H9 (cell line): ENCODE data around the gene GTPBP6. TPM values are rescaled to one million over a fixed set of nuclear protein-coding genes. Genes with fewer than 3 reads are reported as not detected.

Experiments used
- DNase-seq: peaks from one replicate; pipeline ENCODE4 v3.0.0-alpha.2; 2017
- H2AFZ ChIP-seq: one replicate; pipeline ENCODE4 v1.6.1; 2013; ENCODE audit warnings: mild to moderate bottlenecking, low read length, control low read depth, moderate library complexity
- H2AK5ac ChIP-seq: 2 replicates; pipeline ENCODE4 v1.6.1; 2013; ENCODE audit warnings: low read length, control low read depth, mixed read lengths; ENCODE audit not compliant: insufficient read length
- H2BK120ac ChIP-seq: one replicate; pipeline ENCODE4 v1.6.1; 2013; ENCODE audit warnings: low read depth, mild to moderate bottlenecking, low read length, control low read depth, inconsistent platforms; ENCODE audit not compliant: poor library complexity, severe bottlenecking
- H2BK12ac ChIP-seq: 2 replicates; pipeline ENCODE4 v1.6.1; 2013; ENCODE audit warnings: low read length, control low read depth, mixed read lengths, low read depth; ENCODE audit not compliant: insufficient read length
- H2BK15ac ChIP-seq: 2 replicates; pipeline ENCODE4 v1.6.1; 2013; ENCODE audit warnings: low read depth, low read length, control low read depth
- H2BK20ac ChIP-seq: one replicate; pipeline ENCODE4 v1.6.1; 2013; ENCODE audit warnings: low read depth, mild to moderate bottlenecking, low read length, control low read depth, inconsistent platforms; ENCODE audit not compliant: poor library complexity, severe bottlenecking
- H2BK5ac ChIP-seq: 2 replicates; pipeline ENCODE4 v1.6.1; 2013; ENCODE audit warnings: low read length, control low read depth, mixed read lengths; ENCODE audit not compliant: insufficient read length
- H3K14ac ChIP-seq: 2 replicates; pipeline ENCODE4 v1.6.1; 2013; ENCODE audit warnings: low read length, control low read depth; ENCODE audit not compliant: insufficient read depth
- H3K18ac ChIP-seq: 2 replicates; pipeline ENCODE4 v1.6.1; 2013; ENCODE audit warnings: low read depth, mild to moderate bottlenecking, mixed read lengths, low read length, control low read depth; ENCODE audit not compliant: insufficient read length
- H3K23ac ChIP-seq: 2 replicates; pipeline ENCODE4 v1.6.1; 2013; ENCODE audit warnings: low read length, control low read depth, mixed read lengths, low read depth; ENCODE audit not compliant: insufficient read length
- H3K23me2 ChIP-seq: 2 replicates; pipeline ENCODE4 v1.6.1; 2013; ENCODE audit warnings: low read depth, mild to moderate bottlenecking, mixed read lengths, low read length, control low read depth; ENCODE audit not compliant: insufficient read length, poor library complexity, severe bottlenecking
- H3K27ac ChIP-seq: 2 replicates; pipeline ENCODE4 v1.5.1; 2013; ENCODE audit warnings: low read length, control low read depth, mixed read lengths, low read depth; ENCODE audit not compliant: insufficient read length
- H3K27me3 ChIP-seq: 2 replicates; pipeline ENCODE4 v1.6.1; 2013; ENCODE audit warnings: low read length, control low read depth, inconsistent platforms; ENCODE audit not compliant: insufficient read depth
- H3K4ac ChIP-seq: 2 replicates; pipeline ENCODE4 v1.6.1; 2013; ENCODE audit warnings: low read depth, mild to moderate bottlenecking, control low read depth, inconsistent platforms, low read length, moderate library complexity
- H3K4me1 ChIP-seq: 2 replicates; pipeline ENCODE4 v1.6.1; 2013; ENCODE audit warnings: low read length, control low read depth, inconsistent platforms; ENCODE audit not compliant: insufficient read depth
- H3K4me2 ChIP-seq: 2 replicates; pipeline ENCODE4 v1.6.1; 2013; ENCODE audit warnings: low read length, control low read depth, mixed read lengths; ENCODE audit not compliant: insufficient read length, insufficient read depth
- H3K56ac ChIP-seq: 2 replicates; pipeline ENCODE4 v1.6.1; 2013; ENCODE audit warnings: low read depth, mild to moderate bottlenecking, mixed read lengths, low read length, control low read depth; ENCODE audit not compliant: insufficient read length
- H3K79me1 ChIP-seq: 2 replicates; pipeline ENCODE4 v1.6.1; 2013; ENCODE audit warnings: low read depth, mild to moderate bottlenecking, moderate library complexity, low read length, control low read depth, inconsistent platforms; ENCODE audit not compliant: insufficient read depth, poor library complexity, severe bottlenecking
- H3K79me2 ChIP-seq: 2 replicates; pipeline ENCODE4 v1.6.1; 2013; ENCODE audit warnings: low read length, control low read depth, inconsistent platforms; ENCODE audit not compliant: insufficient read depth
- H3K9ac ChIP-seq: 2 replicates; pipeline ENCODE4 v1.6.1; 2013; ENCODE audit warnings: low read length, control low read depth, mixed read lengths; ENCODE audit not compliant: insufficient read length; ENCODE audit errors: extremely low read depth
- H3K9me3 ChIP-seq: one replicate; pipeline ENCODE4 v1.6.1; 2013; ENCODE audit warnings: low read depth, low read length, inconsistent platforms; ENCODE audit not compliant: control insufficient read depth
- H3T11ph ChIP-seq: one replicate; pipeline ENCODE4 v1.6.1; 2013; ENCODE audit warnings: mild to moderate bottlenecking, low read length, control low read depth, inconsistent platforms
- H4K20me1 ChIP-seq: one replicate; pipeline ENCODE4 v1.6.1; 2013; ENCODE audit not compliant: control insufficient read depth, insufficient read length, insufficient read depth
- H4K5ac ChIP-seq: 2 replicates; pipeline ENCODE4 v1.6.1; 2013; ENCODE audit warnings: low read depth, mild to moderate bottlenecking, mixed read lengths, low read length, control low read depth; ENCODE audit not compliant: insufficient read length
- H4K8ac ChIP-seq: replicated peaks from 2 replicates; pipeline ENCODE4 v1.6.1; 2013; ENCODE audit warnings: low read length, control low read depth, mixed read lengths, low read depth; ENCODE audit not compliant: insufficient read length
- H4K91ac ChIP-seq: 2 replicates; pipeline ENCODE4 v1.6.1; 2013; ENCODE audit warnings: low read depth, mild to moderate bottlenecking, moderate library complexity, mixed read lengths, low read length, control low read depth; ENCODE audit not compliant: insufficient read length
- H3K27ac Mint-ChIP-seq, 3 experiments: 2 replicates in 2 of 3; 3 replicates in 1 of 3; pipeline ENCODE4 v1.8.0; 2020 to 2021; ENCODE audit warnings: mixed read lengths in 3 of 3, mild to moderate bottlenecking in 1 of 3, moderate library complexity in 1 of 3
- H3K27me3 Mint-ChIP-seq: 2 replicates; pipeline ENCODE4 v1.8.0; 2021; ENCODE audit warnings: low read depth, mild to moderate bottlenecking, moderate library complexity, mixed read lengths
- H3K36me3 Mint-ChIP-seq, 3 experiments: 2 replicates in 2 of 3; 3 replicates in 1 of 3; pipeline ENCODE4 v1.8.0; 2020 to 2021; ENCODE audit warnings: low read depth in 3 of 3, mixed read lengths in 3 of 3; ENCODE audit not compliant: insufficient read depth in 1 of 3
- H3K4me1 Mint-ChIP-seq, 2 experiments: 2 replicates each; pipeline ENCODE4 v1.8.0; 2020; ENCODE audit warnings: mixed read lengths in 2 of 2
- H3K4me3 Mint-ChIP-seq, 2 experiments: 2 replicates in 1 of 2; 3 replicates in 1 of 2; pipeline ENCODE4 v1.8.0; 2020 to 2021; ENCODE audit warnings: mild to moderate bottlenecking in 2 of 2, mixed read lengths in 2 of 2, moderate library complexity in 1 of 2
- H3K9me3 Mint-ChIP-seq, 2 experiments: 2 replicates in 1 of 2; 3 replicates in 1 of 2; pipeline ENCODE4 v1.8.0; 2020; ENCODE audit warnings: mild to moderate bottlenecking in 2 of 2, mixed read lengths in 2 of 2, moderate library complexity in 1 of 2
- WGBS: extraction: QIAGEN DNeasy Blood & Tissue Kit; methylation state at CpG from one replicate; pipeline ENCODE4 v1.1.7; 2013; ENCODE audit warnings: missing lambda C conversion rate, low lambda C conversion rate, mixed read lengths; ENCODE audit not compliant: insufficient read length; ENCODE audit errors: extremely low coverage; 5-methylcytosine and 5-hydroxymethylcytosine counted together
- total RNA-seq: library from RNA; stranded (reverse); gene quantifications from 2 replicates; pipeline ENCODE4 v1.2.1, GENCODE V29; 2021
- TF ChIP-seq, protein P1 (sequence below): fragments of 200-600 bp; sonication (generic); conservative IDR thresholded peaks from 3 replicates; pipeline ENCODE4 v1.8.0; 2021; ENCODE audit warnings: antibody characterized with exemption, mild to moderate bottlenecking

GTPBP6 gene
- total RNA-seq, 1 experiment from 2014 or later: 64.0 TPM

- Histone ChIP-seq H3K4ac (no peak overlapping the region), H3K18ac (peak overlapping the region; percentile 91), H3K23ac (no peak overlapping the region), H2BK12ac (no peak overlapping the region), H3K27me3 (no peaks in the 10 kb centered on the region), H3K79me2 (no peaks in the 10 kb centered on the region), H2BK20ac (no peak overlapping the region), H4K20me1 (no peaks in the 10 kb centered on the region), H4K5ac (no peak overlapping the region), H2BK15ac (no peak overlapping the region), H3K27ac (no peak overlapping the region), H3K9ac (peak overlapping the region; percentile 76), H4K91ac (no peak overlapping the region), H2AFZ (no peak overlapping the region), H4K8ac (no peak overlapping the region), H3K4me1 (no peaks in the 10 kb centered on the region), H3K9me3 (no peaks in the 10 kb centered on the region), H3K4me2 (no peak overlapping the region), H2AK5ac (no peak overlapping the region), H3K23me2 (peaks cover 15% of the 10 kb centered on the region), H2BK120ac (no peak overlapping the region), H3K79me1 (peaks cover 4% of the 10 kb centered on the region), H2BK5ac (no peak overlapping the region), H3K56ac (no peak overlapping the region), H3K14ac (peak overlapping the region; percentile 94), H3T11ph (no peak overlapping the region)
- H3K4me1 Mint-ChIP-seq: peaks cover 10 to 15% of the 10 kb centered on the region in 2 experiments
- peak overlapping the region; percentile 90 to 94 for H3K4me3 Mint-ChIP-seq
- TF ChIP-seq, protein P1, sequence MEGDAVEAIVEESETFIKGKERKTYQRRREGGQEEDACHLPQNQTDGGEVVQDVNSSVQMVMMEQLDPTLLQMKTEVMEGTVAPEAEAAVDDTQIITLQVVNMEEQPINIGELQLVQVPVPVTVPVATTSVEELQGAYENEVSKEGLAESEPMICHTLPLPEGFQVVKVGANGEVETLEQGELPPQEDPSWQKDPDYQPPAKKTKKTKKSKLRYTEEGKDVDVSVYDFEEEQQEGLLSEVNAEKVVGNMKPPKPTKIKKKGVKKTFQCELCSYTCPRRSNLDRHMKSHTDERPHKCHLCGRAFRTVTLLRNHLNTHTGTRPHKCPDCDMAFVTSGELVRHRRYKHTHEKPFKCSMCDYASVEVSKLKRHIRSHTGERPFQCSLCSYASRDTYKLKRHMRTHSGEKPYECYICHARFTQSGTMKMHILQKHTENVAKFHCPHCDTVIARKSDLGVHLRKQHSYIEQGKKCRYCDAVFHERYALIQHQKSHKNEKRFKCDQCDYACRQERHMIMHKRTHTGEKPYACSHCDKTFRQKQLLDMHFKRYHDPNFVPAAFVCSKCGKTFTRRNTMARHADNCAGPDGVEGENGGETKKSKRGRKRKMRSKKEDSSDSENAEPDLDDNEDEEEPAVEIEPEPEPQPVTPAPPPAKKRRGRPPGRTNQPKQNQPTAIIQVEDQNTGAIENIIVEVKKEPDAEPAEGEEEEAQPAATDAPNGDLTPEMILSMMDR: no peak
- H3K36me3 Mint-ChIP-seq: peaks cover 6 to 10% (median 10%) of the 10 kb centered on the region in 3 experiments
- peaks cover 0 to 1% of the 10 kb centered on the region in 2 experiments; a peak in 2 of 5 replicates for H3K9me3 Mint-ChIP-seq
- H3K27me3 Mint-ChIP-seq: peaks cover 2% of the 10 kb centered on the region; the same call in 1 of the 2 replicates
- DNase-seq: peak; percentile 100
- no CpG with 5 or more reads among the region's 61 CpGs for WGBS
- peak overlapping the region; percentile 92 to 99 (median 95); a peak in 6 of 7 replicates for H3K27ac Mint-ChIP-seq
These were observed 393 bp downstream of the GTPBP6 start for GRCh38 chrX:318068-318738.
